ENCODE data around the gene CDYL. TPM values are rescaled to one million over a fixed set of nuclear protein-coding genes. Genes with fewer than 3 reads are reported as not detected.
A peak's percentile ranks its signal among the peaks of the same experiment; 100 is the strongest.
"Not testable (repeated sequence)": the region's sequence is repeated elsewhere in the genome, so short reads cannot be mapped to it uniquely, and the experiment has no call there.

CDYL gene
- total RNA-seq, 2 experiments from 2014 or later = 31.1 to 31.2 TPM

DNA sequence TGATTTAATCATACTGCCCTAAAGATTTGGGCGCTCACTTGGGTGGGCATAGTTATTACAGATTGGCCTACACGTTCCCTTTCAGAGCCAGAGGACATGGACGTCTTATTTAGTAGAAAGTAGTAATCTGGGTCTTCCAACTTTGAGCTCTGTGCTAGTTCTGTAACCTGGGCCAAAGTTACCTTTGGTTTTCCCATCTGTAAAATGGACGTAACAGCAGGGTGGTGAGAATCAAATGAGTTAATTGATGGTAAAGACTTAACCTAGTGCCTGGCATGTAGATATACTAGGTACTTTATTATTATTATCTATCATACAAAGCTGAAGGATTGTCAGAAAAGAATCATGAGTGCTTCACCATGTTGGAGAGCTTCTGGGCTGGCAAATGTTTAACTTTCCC, 74.8 kb downstream of the CDYL start:
- CTCF ChIA-PET = no interaction called here
- H3K27ac Mint-ChIP-seq = no peak overlapping the region
- no peaks in the 10 kb centered on the region for H3K27me3 Mint-ChIP-seq
- TF ChIP-seq, protein P1, sequence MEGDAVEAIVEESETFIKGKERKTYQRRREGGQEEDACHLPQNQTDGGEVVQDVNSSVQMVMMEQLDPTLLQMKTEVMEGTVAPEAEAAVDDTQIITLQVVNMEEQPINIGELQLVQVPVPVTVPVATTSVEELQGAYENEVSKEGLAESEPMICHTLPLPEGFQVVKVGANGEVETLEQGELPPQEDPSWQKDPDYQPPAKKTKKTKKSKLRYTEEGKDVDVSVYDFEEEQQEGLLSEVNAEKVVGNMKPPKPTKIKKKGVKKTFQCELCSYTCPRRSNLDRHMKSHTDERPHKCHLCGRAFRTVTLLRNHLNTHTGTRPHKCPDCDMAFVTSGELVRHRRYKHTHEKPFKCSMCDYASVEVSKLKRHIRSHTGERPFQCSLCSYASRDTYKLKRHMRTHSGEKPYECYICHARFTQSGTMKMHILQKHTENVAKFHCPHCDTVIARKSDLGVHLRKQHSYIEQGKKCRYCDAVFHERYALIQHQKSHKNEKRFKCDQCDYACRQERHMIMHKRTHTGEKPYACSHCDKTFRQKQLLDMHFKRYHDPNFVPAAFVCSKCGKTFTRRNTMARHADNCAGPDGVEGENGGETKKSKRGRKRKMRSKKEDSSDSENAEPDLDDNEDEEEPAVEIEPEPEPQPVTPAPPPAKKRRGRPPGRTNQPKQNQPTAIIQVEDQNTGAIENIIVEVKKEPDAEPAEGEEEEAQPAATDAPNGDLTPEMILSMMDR (IDR thresholded peaks at IDR 0.05) = no peak
- no peak for DNase-seq
- no peak for ATAC-seq
- intact Hi-C loops (cut with micrococcal nuclease) = no loop called here
- H3K4me3 Mint-ChIP-seq = no peak overlapping the region
- POLR2A ChIA-PET = no interaction called here
- no peaks in the 10 kb centered on the region for H3K9me3 Mint-ChIP-seq
- H3K4me1 Mint-ChIP-seq (ENCODE audit: low read depth) = peaks cover 64% of the 10 kb centered on the region
- H3K36me3 Mint-ChIP-seq (ENCODE audit: low read depth) = no peaks in the 10 kb centered on the region

DNA sequence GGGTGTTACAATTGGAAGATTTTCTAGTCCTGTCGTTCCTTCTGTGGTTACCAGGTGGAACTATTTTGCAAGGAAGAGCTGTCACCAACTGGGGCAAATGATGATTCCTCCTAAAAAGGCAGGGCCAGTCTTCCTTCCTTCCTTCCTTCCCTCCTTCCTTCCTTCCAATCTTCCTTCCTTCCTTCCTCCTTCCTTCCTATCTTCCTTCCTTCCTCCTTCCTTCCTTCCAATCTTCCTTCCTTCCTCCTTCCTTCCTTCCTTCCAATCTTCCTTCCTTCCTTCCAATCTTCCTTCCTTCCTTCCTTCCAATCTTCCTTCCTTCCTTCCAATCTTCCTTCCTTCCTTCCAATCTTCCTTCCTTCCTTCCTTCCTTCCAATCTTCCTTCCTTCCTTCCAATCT, 76.0 kb downstream of the CDYL start:
- H3K27ac Mint-ChIP-seq; H3K4me3 Mint-ChIP-seq; H3K27me3 Mint-ChIP-seq; DNase-seq; ATAC-seq; H3K36me3 Mint-ChIP-seq (ENCODE audit: low read depth); CTCF ChIA-PET; H3K9me3 Mint-ChIP-seq; intact Hi-C loops (cut with micrococcal nuclease): not testable (repeated sequence)
- H3K4me1 Mint-ChIP-seq (ENCODE audit: low read depth) = peaks cover 72% of the 10 kb centered on the region
- POLR2A ChIA-PET = interaction anchor here (0.8 kb wide), 1 partner anchor 56 kb away, joined by 3 read pairs; no protein-coding TSS in a partner anchor

DNA sequence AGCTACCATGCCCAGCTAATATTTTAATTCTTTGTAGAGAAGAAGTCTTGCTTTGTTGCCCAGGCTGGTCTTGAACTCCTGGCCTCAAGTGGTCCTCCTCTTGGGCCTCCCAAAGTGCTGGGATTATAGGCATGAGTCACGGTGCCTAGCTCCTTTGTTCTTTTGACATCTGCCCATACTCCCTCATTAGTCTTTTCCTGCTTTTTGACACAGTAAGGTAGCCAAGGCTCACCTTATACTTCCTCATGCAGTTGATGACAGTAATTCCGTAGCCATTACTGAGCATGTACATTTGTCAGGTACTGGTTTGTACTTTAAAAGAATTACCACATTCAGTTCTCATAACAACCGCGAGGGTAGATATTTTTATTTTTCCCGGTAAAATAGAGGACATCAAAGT, 76.7 kb downstream of the CDYL start:
- peaks cover 73% of the 10 kb centered on the region for H3K4me1 Mint-ChIP-seq (ENCODE audit: low read depth)
- no peak overlapping the region for H3K27ac Mint-ChIP-seq
- H3K36me3 Mint-ChIP-seq (ENCODE audit: low read depth) = no peaks in the 10 kb centered on the region
- H3K4me3 Mint-ChIP-seq = no peak overlapping the region
- DNase-seq (no peak), ATAC-seq (no peak)
- CTCF ChIA-PET = no interaction called here
- TF ChIP-seq, protein P1 (IDR thresholded peaks at IDR 0.05) = no peak
- POLR2A ChIA-PET = interaction anchor here (0.8 kb wide), 1 partner anchor 55 kb away, joined by 3 read pairs; no protein-coding TSS in a partner anchor
- H3K27me3 Mint-ChIP-seq = no peaks in the 10 kb centered on the region
- intact Hi-C loops (cut with micrococcal nuclease) = no loop called here
- no peaks in the 10 kb centered on the region for H3K9me3 Mint-ChIP-seq

DNA sequence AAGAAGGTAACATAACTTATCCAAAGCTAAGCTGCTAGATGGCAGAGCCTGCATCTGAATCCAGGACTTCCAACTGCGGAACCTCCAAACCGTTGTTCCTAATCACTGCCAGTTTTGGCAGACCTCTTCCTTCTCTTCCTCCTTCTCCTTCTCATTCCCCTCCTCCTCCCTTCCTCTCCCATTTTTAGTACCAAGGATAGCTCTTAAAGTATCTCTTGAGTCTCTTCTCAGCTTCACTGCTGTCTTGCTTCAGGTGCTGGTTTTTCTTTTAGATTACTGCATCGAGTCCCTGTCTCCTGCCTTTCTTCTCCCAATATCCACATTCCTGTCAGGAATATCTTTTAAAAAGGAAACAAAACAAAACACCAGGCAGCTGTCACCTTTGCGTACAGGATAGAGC, 77.1 kb downstream of the CDYL start:
- no peak overlapping the region for H3K27ac Mint-ChIP-seq
- ChIA-PET POLR2A (interaction anchor here (1.1 kb wide), 1 partner anchor 11 kb away, joined by 3 read pairs; no protein-coding TSS in a partner anchor), CTCF (no interaction called here)
- peaks cover 70% of the 10 kb centered on the region for H3K4me1 Mint-ChIP-seq (ENCODE audit: low read depth)
- no peaks in the 10 kb centered on the region for H3K36me3 Mint-ChIP-seq (ENCODE audit: low read depth)
- ATAC-seq = no peak
- DNase-seq = no peak
- no peak overlapping the region for H3K4me3 Mint-ChIP-seq
- H3K9me3 Mint-ChIP-seq = no peaks in the 10 kb centered on the region
- no peaks in the 10 kb centered on the region for H3K27me3 Mint-ChIP-seq
- TF ChIP-seq, protein P1 (IDR thresholded peaks at IDR 0.05) = no peak
- intact Hi-C loops (cut with micrococcal nuclease) = no loop called here

DNA sequence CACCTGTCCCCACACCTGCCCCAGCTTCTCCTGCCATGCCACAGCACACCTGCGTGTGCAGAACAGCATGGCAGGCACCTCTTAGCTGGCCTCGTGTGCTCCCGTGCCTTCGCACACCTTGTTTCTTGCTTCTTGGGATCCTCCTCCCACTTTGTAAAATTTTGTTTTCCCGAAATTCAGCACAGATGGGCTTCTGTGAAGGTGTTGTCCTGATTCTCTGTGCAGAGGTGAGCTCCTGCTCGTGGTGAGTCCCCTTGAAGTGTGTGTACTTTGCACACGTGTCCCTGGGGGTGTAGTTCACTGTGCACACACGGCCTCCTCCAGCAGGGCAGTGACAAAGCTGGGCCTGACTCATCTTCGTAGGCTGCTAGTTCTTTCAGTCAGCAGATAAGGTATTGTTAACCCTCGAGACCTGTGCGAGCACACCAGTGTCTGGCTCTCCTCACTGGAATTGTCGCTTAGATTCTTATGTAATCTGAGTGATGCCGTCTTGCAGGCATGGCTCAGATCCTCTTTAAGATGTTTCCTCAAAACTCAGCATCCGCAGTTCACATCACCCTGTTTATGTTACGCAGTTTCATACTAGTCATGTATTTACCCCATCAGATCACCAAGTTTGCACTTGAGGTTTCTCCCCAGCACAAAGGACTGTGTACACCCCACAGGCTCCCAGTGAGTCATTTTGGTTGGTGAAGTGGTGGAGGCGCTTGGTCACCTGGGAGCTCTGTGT, 77.7 kb downstream of the CDYL start:
- POLR2A ChIA-PET = interaction anchor here (0.7 to 1.1 kb wide), 2 partner anchors 11 to 48 kb away, joined by 3 read pairs; no protein-coding TSS in a partner anchor
- TF ChIP-seq, protein P1 (IDR thresholded peaks at IDR 0.05) = no peak
- Mint-ChIP-seq H3K27me3 (no peaks in the 10 kb centered on the region), H3K4me3 (no peak overlapping the region), H3K27ac (no peak overlapping the region), H3K4me1 (ENCODE audit: low read depth) (peaks cover 70% of the 10 kb centered on the region), H3K36me3 (ENCODE audit: low read depth) (no peaks in the 10 kb centered on the region), H3K9me3 (no peaks in the 10 kb centered on the region)
- intact Hi-C loops (cut with micrococcal nuclease) = no loop called here
- DNase-seq = peak; percentile 37
- CTCF ChIA-PET = interaction anchor here (1.1 kb wide), 1 partner anchor 11 kb away, joined by 3 read pairs; no protein-coding TSS in a partner anchor
- peak; percentile 74 for ATAC-seq

Measured in activated CD8-positive, alpha-beta T cell treated with anti-CD3 and anti-CD28 coated beads for 36 hours (primary cell).